Caco-2 (cell line): Measurements from ENCODE around the gene LRRC14B. TPM values are rescaled to one million over a fixed set of nuclear protein-coding genes. Genes with fewer than 3 reads are reported as not detected.
"Not testable (repeated sequence)": the region's sequence is repeated elsewhere in the genome, so short reads cannot be mapped to it uniquely, and the experiment has no call there.

Source experiments
- BruUV-seq: library from RNA; stranded (reverse); fragments of 400-500 nt; replicated peaks from 2 replicates; lab custom pipeline; 2021; lab: Mats Ljungman, UMichigan
- CTCF ChIA-PET: fragments of 300-600 bp; sonication (Branson Sonifier 250); formaldehyde crosslinking; loops from one replicate; lab custom pipeline; 2022; ENCODE audit warnings: antibody characterized with exemption; lab: Charles Lee
- POLR2A ChIA-PET: fragments of 300-600 bp; sonication (Branson Sonifier 250); formaldehyde crosslinking; loops from one replicate; lab custom pipeline; 2022; ENCODE audit warnings: antibody characterized with exemption; lab: Charles Lee
- DNase-seq, 2 experiments: peaks; one replicate each; pipeline versions ENCODE4 v3.0.0 to v3.0.0-alpha.2; 2020 to 2022
- H3K27me3 ChIP-seq: replicated peaks from 2 replicates; pipeline ENCODE4 v1.6.0; 2011; ENCODE audit warnings: low read length; ENCODE audit not compliant: control insufficient read depth, insufficient read depth
- H3K36me3 ChIP-seq: 2 replicates; pipeline ENCODE4 v1.5.1; 2011; ENCODE audit warnings: low read length; ENCODE audit not compliant: control insufficient read depth, insufficient read depth
- H3K4me1 ChIP-seq: fragments of 250-450 bp; sonication (Bioruptor Pico); 2 replicates; pipeline ENCODE4 v1.5.1; 2020; ENCODE audit warnings: mild to moderate bottlenecking
- H3K4me3 ChIP-seq: 2 replicates; pipeline ENCODE4 v1.5.1; 2011; ENCODE audit warnings: low read depth, mild to moderate bottlenecking, control low read depth, low read length
- H3K9me3 ChIP-seq: fragments of 250-450 bp; sonication (Bioruptor Pico); 2 replicates; pipeline ENCODE4 v1.5.1; 2020; ENCODE audit warnings: mild to moderate bottlenecking, moderate library complexity
- H3K27ac Mint-ChIP-seq: one replicate; pipeline ENCODE4 v1.8.0; 2022; ENCODE audit warnings: mixed read lengths; ENCODE audit not compliant: unreplicated experiment
- H3K27me3 Mint-ChIP-seq: one replicate; pipeline ENCODE4 v1.8.0; 2022; ENCODE audit warnings: mixed read lengths; ENCODE audit not compliant: insufficient read depth, unreplicated experiment
- H3K36me3 Mint-ChIP-seq: one replicate; pipeline ENCODE4 v1.8.0; 2022; ENCODE audit warnings: mild to moderate bottlenecking, mixed read lengths; ENCODE audit not compliant: insufficient read depth, unreplicated experiment
- H3K4me1 Mint-ChIP-seq: one replicate; pipeline ENCODE4 v1.8.0; 2022; ENCODE audit warnings: low read depth, mixed read lengths; ENCODE audit not compliant: unreplicated experiment
- H3K4me3 Mint-ChIP-seq: one replicate; pipeline ENCODE4 v1.8.0; 2022; ENCODE audit warnings: mild to moderate bottlenecking, moderate library complexity, mixed read lengths; ENCODE audit not compliant: unreplicated experiment
- H3K9me3 Mint-ChIP-seq: one replicate; pipeline ENCODE4 v1.8.0; 2022; ENCODE audit warnings: mixed read lengths; ENCODE audit not compliant: unreplicated experiment
- intact Hi-C: fragments of 100-400 bp; cut with micrococcal nuclease; formaldehyde crosslinking; loops from one replicate; pipeline ENCODE4 v1.10.0; 2022; ENCODE audit not compliant: unreplicated experiment
- total RNA-seq: library from RNA; stranded (reverse); gene quantifications from 2 replicates; pipeline ENCODE4 v1.2.3, GENCODE V29; 2022
- TF ChIP-seq, protein P1 (sequence below), 2 experiments: fragments of 200-600 bp in 1 of 2; IDR thresholded peaks; 1 replicate in 1 of 2; 2 replicates in 1 of 2; pipeline versions ENCODE4 v1.5.1 to v1.8.0; 2011 to 2022; ENCODE audit warnings: antibody characterized with exemption in 1 of 2, control low read depth in 1 of 2, inconsistent platforms in 1 of 2, low read depth in 1 of 2, low read length in 1 of 2, mild to moderate bottlenecking in 1 of 2, moderate library complexity in 1 of 2; ENCODE audit not compliant: insufficient read depth in 1 of 2, severe bottlenecking in 1 of 2, unreplicated experiment in 1 of 2

Gene LRRC14B
- total RNA-seq, 1 experiment from 2014 or later: not detected

DNA sequence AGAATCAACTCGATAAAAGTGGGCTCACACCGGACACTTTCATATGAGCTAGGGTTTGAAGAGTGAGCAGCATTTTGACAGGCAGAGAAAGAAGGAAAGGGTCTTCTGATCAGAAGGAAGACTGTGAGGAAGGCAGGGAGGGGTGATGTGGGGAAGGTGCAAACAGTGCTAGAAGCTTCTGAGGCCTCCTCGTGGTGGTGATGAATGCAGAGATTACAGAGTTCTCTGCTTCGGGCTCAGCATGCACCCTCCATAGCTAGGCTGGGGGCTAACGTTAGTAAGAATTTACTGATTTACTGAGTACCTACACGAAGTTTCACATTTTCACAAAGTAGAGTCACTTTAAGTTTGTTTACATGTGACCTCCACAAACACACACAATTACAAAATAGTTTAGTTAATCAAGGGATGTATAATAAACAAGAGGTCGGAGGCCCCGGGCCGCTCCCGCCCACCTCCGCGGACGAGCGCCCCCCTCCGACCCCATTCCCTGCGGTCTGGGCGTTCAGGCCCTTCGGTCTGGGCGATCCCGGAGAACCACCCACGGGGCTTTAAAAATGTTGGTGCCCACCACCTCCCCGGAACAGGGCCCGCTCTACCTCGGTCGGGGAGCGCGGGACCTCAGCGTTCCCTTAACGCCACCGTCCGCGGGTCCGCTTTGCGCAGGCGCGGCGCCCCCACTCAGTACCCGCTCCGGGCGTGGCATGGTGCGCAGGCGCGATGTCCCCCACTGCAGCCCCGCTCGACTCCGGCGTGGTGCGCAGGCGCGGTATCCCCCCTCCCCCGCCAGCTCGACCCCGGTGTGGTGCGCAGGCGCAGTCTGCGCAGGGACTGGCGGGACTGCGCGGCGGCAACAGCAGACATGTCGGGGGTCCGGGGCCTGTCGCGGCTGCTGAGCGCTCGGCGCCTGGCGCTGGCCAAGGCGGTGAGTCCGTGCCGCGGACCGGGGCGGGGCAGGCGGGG lies 26.5 kb downstream of the LRRC14B start, which contains the start of the genes CCDC127 and SDHA:
TSS of gene CCDC127 (minus strand) at position 660 of the 963 bp plus-strand sequence. CDS start 1,304 bp downstream, outside the sequence.
TSS of gene SDHA (plus strand) at position 827 of the 963 bp plus-strand sequence. CDS start at position 863, 36 bp downstream.
- not testable (repeated sequence) for H3K36me3 ChIP-seq, H3K27me3 ChIP-seq, H3K9me3 Mint-ChIP-seq, H3K9me3 ChIP-seq, H3K4me1 ChIP-seq, H3K27me3 Mint-ChIP-seq, H3K4me1 Mint-ChIP-seq
- BruUV-seq: TSS peak; percentile 51
- TF ChIP-seq, protein P1, sequence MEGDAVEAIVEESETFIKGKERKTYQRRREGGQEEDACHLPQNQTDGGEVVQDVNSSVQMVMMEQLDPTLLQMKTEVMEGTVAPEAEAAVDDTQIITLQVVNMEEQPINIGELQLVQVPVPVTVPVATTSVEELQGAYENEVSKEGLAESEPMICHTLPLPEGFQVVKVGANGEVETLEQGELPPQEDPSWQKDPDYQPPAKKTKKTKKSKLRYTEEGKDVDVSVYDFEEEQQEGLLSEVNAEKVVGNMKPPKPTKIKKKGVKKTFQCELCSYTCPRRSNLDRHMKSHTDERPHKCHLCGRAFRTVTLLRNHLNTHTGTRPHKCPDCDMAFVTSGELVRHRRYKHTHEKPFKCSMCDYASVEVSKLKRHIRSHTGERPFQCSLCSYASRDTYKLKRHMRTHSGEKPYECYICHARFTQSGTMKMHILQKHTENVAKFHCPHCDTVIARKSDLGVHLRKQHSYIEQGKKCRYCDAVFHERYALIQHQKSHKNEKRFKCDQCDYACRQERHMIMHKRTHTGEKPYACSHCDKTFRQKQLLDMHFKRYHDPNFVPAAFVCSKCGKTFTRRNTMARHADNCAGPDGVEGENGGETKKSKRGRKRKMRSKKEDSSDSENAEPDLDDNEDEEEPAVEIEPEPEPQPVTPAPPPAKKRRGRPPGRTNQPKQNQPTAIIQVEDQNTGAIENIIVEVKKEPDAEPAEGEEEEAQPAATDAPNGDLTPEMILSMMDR (IDR thresholded peaks at IDR 0.05; ENCODE audit: insufficient read depth in 1 of 2, low read depth in 1 of 2, low read length in 1 of 2, severe bottlenecking in 1 of 2, unreplicated experiment in 1 of 2): peak; percentile 54 to 56
- ChIA-PET POLR2A (interaction anchor here (0.6 to 2.5 kb wide), 5 partner anchors 8 to 254 kb away, joined by 3 to 19 read pairs (median 4); partner anchors contain the start of gene PDCD6), CTCF (interaction anchor here (0.6 to 1.6 kb wide), 9 partner anchors 16 to 1420 kb away, joined by 3 to 5 read pairs (median 4); partner anchors contain the start of gene PDCD6)
- H3K36me3 Mint-ChIP-seq: peaks cover 50% of the 10 kb centered on the region
- intact Hi-C loops: loop anchor here (2.0 kb wide), 1 partner anchor 53 kb away; the partner anchor contains the start of gene PDCD6
- peak within 1 kb of the TSS; percentile 75 for H3K27ac Mint-ChIP-seq
- peak; percentile 94 to 97 for DNase-seq
- H3K4me3 ChIP-seq: peak within 1 kb of the TSS; percentile 99
- H3K4me3 Mint-ChIP-seq: peak within 1 kb of the TSS; percentile 84

- BruUV-seq: no TSS peak
Measured at GRCh38 chr5:218457-219291, 27.4 kb downstream of the LRRC14B start.

More at GRCh38 chr5:218457-219291, 27.4 kb downstream of the LRRC14B start:
- intact Hi-C loops: loop anchor here (2.0 kb wide), 1 partner anchor 52 kb away; the partner anchor contains the start of gene PDCD6
- Mint-ChIP-seq H3K4me3 (peak overlapping the region; percentile 84), H3K36me3 (peaks cover 48% of the 10 kb centered on the region), H3K9me3 (no peaks in the 10 kb centered on the region), H3K27ac (peak overlapping the region; percentile 75), H3K4me1 (peaks cover 7% of the 10 kb centered on the region), H3K27me3 (no peaks in the 10 kb centered on the region)
- Histone ChIP-seq H3K27me3 (no peaks in the 10 kb centered on the region), H3K36me3 (no peaks in the 10 kb centered on the region), H3K4me1 (peaks cover 9% of the 10 kb centered on the region; the same call in 1 of the 2 replicates), H3K9me3 (no peaks in the 10 kb centered on the region), H3K4me3 (peak overlapping the region; percentile 99)
- ChIA-PET CTCF (interaction anchor here (0.6 to 1.6 kb wide), 8 partner anchors 17 to 1419 kb away, joined by 3 to 5 read pairs (median 4); partner anchors contain the start of gene PDCD6), POLR2A (interaction anchor here (0.6 to 2.5 kb wide), 5 partner anchors 9 to 253 kb away, joined by 3 to 19 read pairs (median 4); partner anchors contain the start of gene PDCD6)
- TF ChIP-seq, protein P1 (IDR thresholded peaks at IDR 0.05; ENCODE audit: insufficient read depth in 1 of 2, low read depth in 1 of 2, low read length in 1 of 2, severe bottlenecking in 1 of 2, unreplicated experiment in 1 of 2): no peak
- peak in 1 of 2 experiments; percentile 48 for DNase-seq
